Lung (tissue), 12 donors: Measurements from ENCODE around the gene ZFP36L2. TPM values are rescaled to one million over a fixed set of nuclear protein-coding genes. Genes with fewer than 3 reads are reported as not detected.

Source experiments
- ATAC-seq: fragments of 200-7000 bp; cut with Tn5 transposase; one replicate; pipeline ENCODE4 v1.9.1; 2020; ENCODE audit warnings: moderate number of reproducible peaks; ENCODE audit not compliant: insufficient read depth, low FRiP score
- DNase-seq, 3 donors: peaks; one replicate each; pipeline ENCODE4 v3.0.0-alpha.2; 2013 to 2017
- H3K27ac ChIP-seq, 2 donors: one replicate each; pipeline ENCODE4 v1.5.1; 2013; ENCODE audit warnings: mild to moderate bottlenecking in 2 of 2, moderate library complexity in 2 of 2, control low read depth in 1 of 2, inconsistent platforms in 1 of 2, low read depth in 1 of 2, low read length in 1 of 2
- H3K27me3 ChIP-seq, 3 donors: one replicate each; pipeline ENCODE4 v1.5.1; 2013; ENCODE audit warnings: low read length in 2 of 3; ENCODE audit not compliant: control insufficient read depth in 3 of 3, insufficient read depth in 3 of 3
- H3K36me3 ChIP-seq, 4 donors: one replicate each; pipeline ENCODE4 v1.5.1; 2013; ENCODE audit warnings: low read length in 4 of 4, mild to moderate bottlenecking in 1 of 4, moderate library complexity in 1 of 4; ENCODE audit not compliant: control insufficient read depth in 4 of 4, insufficient read depth in 4 of 4
- H3K4me1 ChIP-seq, 5 donors: one replicate each; pipeline ENCODE4 v1.5.1; 2013; ENCODE audit warnings: low read length in 5 of 5, mild to moderate bottlenecking in 2 of 5, moderate library complexity in 1 of 5; ENCODE audit not compliant: control insufficient read depth in 5 of 5, insufficient read depth in 5 of 5
- H3K4me3 ChIP-seq: one replicate; pipeline ENCODE4 v1.5.1; 2013; ENCODE audit warnings: mild to moderate bottlenecking, control low read depth, moderate library complexity
- H3K9ac ChIP-seq, 2 donors: one replicate each; pipeline ENCODE4 v1.5.1; 2013; ENCODE audit warnings: low read length in 2 of 2, control low read depth in 1 of 2; ENCODE audit not compliant: insufficient read depth in 1 of 2
- H3K9me3 ChIP-seq, 4 donors: one replicate each; pipeline ENCODE4 v1.5.1; 2013; ENCODE audit warnings: low read length in 3 of 4, mild to moderate bottlenecking in 1 of 4, moderate library complexity in 1 of 4; ENCODE audit not compliant: control insufficient read depth in 4 of 4, insufficient read depth in 3 of 4
- CTCF ChIP-seq: IDR thresholded peaks from 2 replicates; pipeline ENCODE4 v1.5.1; 2012; ENCODE audit warnings: mild to moderate bottlenecking; ENCODE audit errors: control extremely low read depth, extremely low read depth
- WGBS, 2 donors: extraction: QIAGEN DNeasy Blood & Tissue Kit; methylation state at CpG; one replicate each; pipeline ENCODE4 v1.1.7; 2013; 5-methylcytosine and 5-hydroxymethylcytosine counted together
- polyA plus RNA-seq, 2 donors: library from polyadenylated mRNA; stranded (reverse); fragments of 200-250 nt; gene quantifications; one replicate each; pipeline ENCODE4 v1.2.1, GENCODE V29; 2013
- total RNA-seq, 2 donors: library from RNA; depleted of rRNA in 1 of 2; stranded (reverse); fragments of >200 nt in 1 of 2; gene quantifications; one replicate each; pipeline ENCODE4 v1.2.1, GENCODE V29; 2014 to 2021
- donor health status: control.
- donor health status: control.
- donor health status: Bipolar disorder and iron deficiency.
- donor health status: healthy.
- donor health status: DM: yes; HTN: yes; CAD: no.

The ZFP36L2 gene
- total and polyA plus RNA-seq, 4 donors = 38.3 to 110 (median 66.6) TPM

DNA sequence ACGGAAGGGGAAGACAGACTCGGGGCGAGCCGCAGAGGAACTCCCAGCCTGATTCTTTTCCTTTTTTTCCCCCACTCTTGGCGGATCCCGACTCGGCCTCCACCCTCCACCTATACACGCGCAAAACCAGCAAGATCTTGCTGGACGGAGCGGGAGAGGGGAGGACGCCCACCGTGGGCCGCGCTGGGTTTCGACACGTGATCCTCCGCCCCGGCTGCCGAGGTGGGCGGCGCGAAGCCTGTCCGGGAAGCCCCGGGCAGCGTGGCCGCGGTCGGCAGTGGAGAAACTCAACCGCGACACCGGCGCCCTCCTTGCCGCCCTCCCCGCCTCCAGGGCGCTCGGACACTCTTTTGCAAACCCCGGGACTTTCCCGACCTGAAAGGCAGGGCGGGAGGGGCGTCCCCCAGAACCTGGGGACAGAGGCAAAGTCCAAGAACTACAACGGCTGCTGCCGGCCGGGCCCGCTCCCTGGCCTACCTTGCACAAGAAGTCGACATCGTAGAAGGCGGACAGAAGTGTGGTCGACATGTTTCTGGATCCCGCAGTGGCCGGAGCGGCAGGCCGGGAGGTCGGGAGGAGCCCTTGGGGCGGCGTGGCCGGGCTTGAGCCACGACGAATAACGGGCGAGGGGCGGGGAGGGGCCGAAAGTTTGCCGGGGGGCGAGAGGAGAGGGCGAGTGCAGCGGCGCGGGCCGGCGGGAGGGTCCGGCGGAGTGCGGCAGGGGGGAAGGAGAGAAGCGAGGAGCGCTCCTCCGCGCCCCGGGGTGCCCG, 433 bp downstream of the ZFP36L2 start:
- Histone ChIP-seq H3K36me3 (peaks cover 4 to 48% (median 21%) of the 10 kb centered on the region in 4 donors), H3K4me1 (peaks cover 4 to 52% (median 7%) of the 10 kb centered on the region in 5 donors), H3K27ac (peak overlapping the region; percentile 95 to 100), H3K27me3 (no peaks in the 10 kb centered on the region), H3K9ac (peak overlapping the region; percentile 56 to 65), H3K9me3 (no peaks in the 10 kb centered on the region), H3K4me3 (peak overlapping the region; percentile 92)
- ATAC-seq (peak; percentile 1), DNase-seq (peak; percentile 75 to 83 (median 82))
- WGBS, 2 donors = 0% methylated on average over 59 to 80 of the region's 80 CpGs
- TF ChIP-seq CTCF = no peak

DNA sequence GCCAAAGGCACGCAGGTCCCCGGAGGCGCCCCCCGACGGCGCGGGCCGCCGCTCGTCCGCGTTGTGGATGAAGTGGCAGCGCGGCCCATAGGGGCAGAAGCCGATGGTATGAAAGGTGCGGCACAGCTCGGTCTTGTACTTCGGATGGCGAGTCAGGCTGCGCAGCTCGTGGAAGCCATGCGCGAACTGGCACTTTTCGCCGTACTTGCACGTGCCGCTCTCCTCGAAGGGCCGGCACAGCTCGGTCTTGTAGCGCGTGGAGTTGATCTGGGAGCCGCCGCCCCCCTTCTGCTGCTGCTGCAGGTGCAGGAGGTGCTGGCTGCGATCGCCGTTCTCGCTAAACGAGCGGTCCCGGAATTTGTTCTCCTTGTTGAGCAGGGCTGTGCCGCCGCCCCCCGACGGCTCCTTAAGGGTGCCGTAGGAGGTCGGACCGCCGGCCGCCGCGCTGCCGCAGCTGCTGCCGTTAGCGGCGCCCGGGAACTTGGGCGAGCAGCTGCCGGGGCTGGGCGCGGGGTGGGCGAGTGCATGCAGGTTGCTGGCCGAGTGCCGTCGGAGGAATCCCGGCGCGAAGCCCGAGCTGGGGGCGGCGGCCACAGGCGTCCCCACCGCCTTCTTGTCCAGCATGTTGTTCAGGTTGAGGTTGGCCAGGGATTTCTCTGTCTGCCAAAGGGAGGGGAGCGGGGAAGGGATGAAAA, 1.2 kb downstream of the ZFP36L2 start:
- no peak for TF ChIP-seq CTCF
- H3K9me3 ChIP-seq = no peaks in the 10 kb centered on the region
- H3K4me1 ChIP-seq = peaks cover 5 to 56% (median 11%) of the 10 kb centered on the region in 5 donors
- H3K27ac ChIP-seq = peak overlapping the region; percentile 95 to 100
- H3K36me3 ChIP-seq = peaks cover 4 to 42% (median 20%) of the 10 kb centered on the region in 4 donors
- H3K4me3 ChIP-seq = peak overlapping the region; percentile 92
- no peaks in the 10 kb centered on the region for H3K27me3 ChIP-seq
- no peak for ATAC-seq
- H3K9ac ChIP-seq = peak overlapping the region; percentile 51 to 65
- peak; percentile 63 to 72 (median 71) for DNase-seq
- 2 to 3% methylated on average over 64 to 74 of the region's 74 CpGs for WGBS, 2 donors

DNA sequence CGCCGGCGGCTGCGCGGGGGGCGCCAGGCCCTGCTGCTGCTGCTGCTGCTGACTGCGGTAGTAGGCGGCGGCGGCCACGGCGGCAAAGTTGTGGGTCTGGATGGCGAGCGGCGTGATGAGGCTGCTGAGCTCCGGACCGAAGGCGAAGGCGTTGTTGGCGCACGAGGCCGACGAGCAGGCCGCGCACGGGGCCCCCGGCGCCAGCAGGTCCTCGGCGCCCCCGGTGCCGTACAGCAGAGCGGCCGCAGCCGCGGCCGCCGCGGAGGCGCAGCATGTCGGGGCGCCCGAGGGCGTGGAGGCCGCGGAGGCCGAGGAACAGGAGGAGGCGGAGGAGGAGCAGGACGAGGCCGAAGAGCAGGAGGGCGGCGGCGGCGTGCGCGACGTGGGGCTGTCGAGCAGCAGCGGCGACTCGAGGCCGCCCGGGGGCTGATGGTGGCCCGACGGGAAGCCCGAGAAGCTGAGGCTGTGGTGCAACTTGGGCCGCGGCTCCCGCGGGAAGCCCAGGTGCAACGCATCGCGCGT, 1.8 kb downstream of the ZFP36L2 start:
- Histone ChIP-seq H3K4me1 (peaks cover 5 to 60% (median 17%) of the 10 kb centered on the region in 5 donors), H3K9me3 (no peaks in the 10 kb centered on the region), H3K27ac (peak overlapping the region; percentile 95 to 100), H3K4me3 (peak overlapping the region; percentile 92), H3K9ac (no peak overlapping the region), H3K36me3 (peaks cover 4 to 38% (median 20%) of the 10 kb centered on the region in 4 donors), H3K27me3 (no peaks in the 10 kb centered on the region)
- DNase-seq = peak in 1 of 3 donors; percentile 42
- no peak for ATAC-seq
- no peak for TF ChIP-seq CTCF
- WGBS, 2 donors = 2 to 4% methylated on average over 52 to 74 of the region's 74 CpGs
